ENCODE measurements around the gene HOXA3. TPM values are rescaled to one million over a fixed set of nuclear protein-coding genes. Genes with fewer than 3 reads are reported as not detected.

HOXA3 gene
- polyA plus RNA-seq, 1 donor (not counting 4 experiments of a cell fraction or from before 2014, with no cell fraction given), result 0.58 TPM

GRCh38 chr7:27177795-27178320, 25.5 kb upstream of the HOXA3 start:
- peaks cover 15% of the 10 kb centered on the region for H3K27me3 ChIP-seq (ENCODE audit: control insufficient read depth, extremely low read depth, insufficient read depth, low read length)
- H3K79me2 ChIP-seq (ENCODE audit: control insufficient read depth, insufficient read depth, low read length), result peaks cover 6% of the 10 kb centered on the region
- no peaks in the 10 kb centered on the region for H3K9me3 ChIP-seq (ENCODE audit: control insufficient read depth, low read depth, low read length)
- H3K36me3 ChIP-seq (ENCODE audit: control insufficient read depth in 2 of 2, extremely low read depth in 1 of 2, insufficient read depth in 2 of 2, low read length in 2 of 2), result no peaks in the 10 kb centered on the region
- no peak overlapping the region for H3K27ac ChIP-seq (ENCODE audit: control insufficient read depth, insufficient read depth, low read length)
- dilution Hi-C loops (cut with MboI; ENCODE audit: extremely low pct_ligation_motif_present, low sequenced_read_pairs), result no loop called here
- H3K9me1 ChIP-seq (ENCODE audit: control insufficient read depth, extremely low read depth, insufficient read depth, low read length), result no peaks in the 10 kb centered on the region
- H3K4me2 ChIP-seq (ENCODE audit: control insufficient read depth, extremely low read depth, insufficient read depth, low read depth, low read length), result no peak overlapping the region
- FAIRE-seq (no peak), DNase-seq (ENCODE audit: low read depth, low spot score) (no peak)
- no peak overlapping the region for H2AFZ ChIP-seq (ENCODE audit: control insufficient read depth, low read length)
- no peak for TF ChIP-seq EZH2 (IDR thresholded peaks at IDR 0.05; ENCODE audit: low read length)
- no peak for TF ChIP-seq CTCF (optimal IDR thresholded peaks at IDR 0.05 in 1 of 3, IDR thresholded peaks at IDR 0.05 in 1 of 3, conservative IDR thresholded peaks at IDR 0.05 in 1 of 3; ENCODE audit: extremely low read depth in 1 of 3, insufficient read depth in 2 of 3, low read length in 3 of 3)
- H3K4me3 ChIP-seq (ENCODE audit: control insufficient read depth in 2 of 3, extremely low read depth in 1 of 3, insufficient read depth in 2 of 3, low read depth in 1 of 3, low read length in 3 of 3), result no peak overlapping the region
- no peak overlapping the region for H3K9ac ChIP-seq (ENCODE audit: control insufficient read depth, extremely low read depth, insufficient read depth, low read length)
- H4K20me1 ChIP-seq (ENCODE audit: control insufficient read depth, extremely low read depth, insufficient read depth, low read length), result no peaks in the 10 kb centered on the region
- H3K4me1 ChIP-seq (ENCODE audit: control insufficient read depth, extremely low read depth, insufficient read depth, low read length), result peaks cover 4% of the 10 kb centered on the region

GRCh38 chr7:27176962-27177794, 24.8 kb upstream of the HOXA3 start:
- FAIRE-seq (no peak), DNase-seq (ENCODE audit: low read depth, low spot score) (no peak)
- H3K4me1 ChIP-seq (ENCODE audit: control insufficient read depth, extremely low read depth, insufficient read depth, low read length), result peaks cover 11% of the 10 kb centered on the region
- H3K4me2 ChIP-seq (ENCODE audit: control insufficient read depth, extremely low read depth, insufficient read depth, low read depth, low read length), result no peak overlapping the region
- H3K9ac ChIP-seq (ENCODE audit: control insufficient read depth, extremely low read depth, insufficient read depth, low read length), result no peak overlapping the region
- no peaks in the 10 kb centered on the region for H4K20me1 ChIP-seq (ENCODE audit: control insufficient read depth, extremely low read depth, insufficient read depth, low read length)
- H3K4me3 ChIP-seq (ENCODE audit: control insufficient read depth in 2 of 3, extremely low read depth in 1 of 3, insufficient read depth in 2 of 3, low read depth in 1 of 3, low read length in 3 of 3), result no peak overlapping the region
- dilution Hi-C loops (cut with MboI; ENCODE audit: extremely low pct_ligation_motif_present, low sequenced_read_pairs), result no loop called here
- TF ChIP-seq CTCF (optimal IDR thresholded peaks at IDR 0.05 in 1 of 3, IDR thresholded peaks at IDR 0.05 in 1 of 3, conservative IDR thresholded peaks at IDR 0.05 in 1 of 3; ENCODE audit: extremely low read depth in 1 of 3, insufficient read depth in 2 of 3, low read length in 3 of 3) (no peak), EZH2 (IDR thresholded peaks at IDR 0.05; ENCODE audit: low read length) (no peak)
- peaks cover 8% of the 10 kb centered on the region for H3K27me3 ChIP-seq (ENCODE audit: control insufficient read depth, extremely low read depth, insufficient read depth, low read length)
- H3K9me3 ChIP-seq (ENCODE audit: control insufficient read depth, low read depth, low read length), result no peaks in the 10 kb centered on the region
- no peaks in the 10 kb centered on the region for H3K9me1 ChIP-seq (ENCODE audit: control insufficient read depth, extremely low read depth, insufficient read depth, low read length)
- H3K79me2 ChIP-seq (ENCODE audit: control insufficient read depth, insufficient read depth, low read length), result peaks cover 12% of the 10 kb centered on the region
- peaks cover 0 to under 1% of the 10 kb centered on the region in 2 experiments for H3K36me3 ChIP-seq (ENCODE audit: control insufficient read depth in 2 of 2, extremely low read depth in 1 of 2, insufficient read depth in 2 of 2, low read length in 2 of 2)
- H2AFZ ChIP-seq (ENCODE audit: control insufficient read depth, low read length), result no peak overlapping the region
- no peak overlapping the region for H3K27ac ChIP-seq (ENCODE audit: control insufficient read depth, insufficient read depth, low read length)

Measured in keratinocyte (primary cell).